CD14-positive monocyte (primary cell): Measurements from ENCODE around the gene EME1. TPM values are rescaled to one million over a fixed set of nuclear protein-coding genes. Genes with fewer than 3 reads are reported as not detected.

Source experiments
- DNase-seq, 3 donors: peaks; one replicate each; pipeline ENCODE4 v3.0.0-alpha.2; 2011 to 2022
- H2AFZ ChIP-seq: 2 replicates; pipeline ENCODE4 v1.6.0; 2012; ENCODE audit warnings: mild to moderate bottlenecking, low read depth, low read length, inconsistent platforms; ENCODE audit not compliant: insufficient read depth, poor library complexity, severe bottlenecking
- H3K27ac ChIP-seq, 2 donors: 1 replicate in 1 of 2; 2 replicates in 1 of 2; pipeline ENCODE4 v1.5.1; 2012 to 2013; ENCODE audit warnings: low read length in 2 of 2, control low read depth in 1 of 2, inconsistent platforms in 1 of 2, low read depth in 1 of 2, mild to moderate bottlenecking in 1 of 2
- H3K27me3 ChIP-seq, 2 donors: one replicate each; pipeline versions ENCODE4 v1.6.0 to v1.6.1; 2011 to 2013; ENCODE audit warnings: low read length in 2 of 2; ENCODE audit not compliant: control insufficient read depth in 2 of 2, insufficient read depth in 2 of 2
- H3K36me3 ChIP-seq, 2 donors: replicated peaks in 1 of 2; 1 replicate in 1 of 2; 2 replicates in 1 of 2; pipeline versions ENCODE4 v1.5.1 to v1.6.1; 2012 to 2013; ENCODE audit warnings: low read length in 2 of 2, control low read depth in 1 of 2, inconsistent platforms in 1 of 2, mild to moderate bottlenecking in 1 of 2; ENCODE audit not compliant: insufficient read depth in 2 of 2, control insufficient read depth in 1 of 2
- H3K4me1 ChIP-seq, 2 donors: 1 replicate in 1 of 2; 2 replicates in 1 of 2; pipeline versions ENCODE4 v1.5.1 to v1.6.1; 2012 to 2013; ENCODE audit warnings: low read length in 2 of 2, control low read depth in 1 of 2, inconsistent platforms in 1 of 2, mild to moderate bottlenecking in 1 of 2, moderate library complexity in 1 of 2; ENCODE audit not compliant: insufficient read depth in 2 of 2, control insufficient read depth in 1 of 2
- H3K4me2 ChIP-seq: replicated peaks from 2 replicates; pipeline ENCODE3; 2012; ENCODE audit warnings: low read length, moderate library complexity, mild to moderate bottlenecking; ENCODE audit not compliant: poor library complexity, severe bottlenecking; ENCODE audit errors: extremely low read depth
- H3K4me3 ChIP-seq, 3 experiments: fragments of 200-600 bp in 1 of 3; sonication (generic) in 1 of 3; replicated peaks in 1 of 3; 1 replicate in 2 of 3; 2 replicates in 1 of 3; pipeline ENCODE4 v1.5.1; 2011 to 2013; ENCODE audit warnings: low read length in 3 of 3, mild to moderate bottlenecking in 3 of 3, control low read depth in 2 of 3, low read depth in 2 of 3, inconsistent platforms in 1 of 3, moderate library complexity in 1 of 3
- H3K79me2 ChIP-seq: 2 replicates; pipeline ENCODE4 v1.6.0; 2012; ENCODE audit warnings: mild to moderate bottlenecking, control low read depth, inconsistent platforms, low read length, moderate library complexity; ENCODE audit not compliant: insufficient read depth
- H3K9ac ChIP-seq: 2 replicates; pipeline ENCODE4 v1.6.0; 2017; ENCODE audit warnings: low read length, mild to moderate bottlenecking; ENCODE audit not compliant: insufficient read depth, poor library complexity, severe bottlenecking
- H3K9me3 ChIP-seq, 2 donors: replicated peaks in 1 of 2; 1 replicate in 1 of 2; 2 replicates in 1 of 2; pipeline versions ENCODE4 v1.5.1 to v1.6.1; 2012 to 2013; ENCODE audit warnings: low read length in 2 of 2, control low read depth in 1 of 2; ENCODE audit not compliant: control insufficient read depth in 1 of 2, insufficient read depth in 1 of 2
- H4K20me1 ChIP-seq: 2 replicates; pipeline ENCODE4 v1.6.0; 2012; ENCODE audit warnings: mild to moderate bottlenecking, low read length, control low read depth, moderate library complexity; ENCODE audit not compliant: insufficient read depth
- H3K27ac Mint-ChIP-seq, 7 donors: one replicate each; pipeline ENCODE4 v1.8.0; 2020; ENCODE audit warnings: mild to moderate bottlenecking in 7 of 7, mixed read lengths in 7 of 7, moderate library complexity in 6 of 7, inconsistent platforms in 2 of 7
- H3K27me3 Mint-ChIP-seq, 3 donors: one replicate each; pipeline ENCODE4 v1.8.0; 2021 to 2022; ENCODE audit warnings: low read depth in 3 of 3, mild to moderate bottlenecking in 3 of 3, mixed read lengths in 3 of 3, moderate library complexity in 3 of 3, inconsistent platforms in 1 of 3
- H3K36me3 Mint-ChIP-seq, 2 donors: one replicate each; pipeline ENCODE4 v1.8.0; 2020; ENCODE audit warnings: mixed read lengths in 2 of 2, inconsistent platforms in 1 of 2, mild to moderate bottlenecking in 1 of 2
- H3K4me1 Mint-ChIP-seq: one replicate; pipeline ENCODE4 v1.8.0; 2020; ENCODE audit warnings: mild to moderate bottlenecking, mixed read lengths
- H3K4me3 Mint-ChIP-seq, 2 donors: one replicate each; pipeline ENCODE4 v1.8.0; 2020; ENCODE audit warnings: mild to moderate bottlenecking in 2 of 2, mixed read lengths in 2 of 2, moderate library complexity in 1 of 2
- H3K9me3 Mint-ChIP-seq, 7 donors: one replicate each; pipeline ENCODE4 v1.8.0; 2020 to 2022; ENCODE audit warnings: mixed read lengths in 7 of 7, mild to moderate bottlenecking in 6 of 7, moderate library complexity in 6 of 7, inconsistent platforms in 2 of 7
- WGBS: methylation state at CpG from one replicate; pipeline ENCODE4 v1.1.5; 2013; ENCODE audit warnings: missing lambda C conversion rate; ENCODE audit not compliant: insufficient coverage; 5-methylcytosine and 5-hydroxymethylcytosine counted together
- intact Hi-C, 2 donors: fragments of 100-400 bp; cut with micrococcal nuclease; formaldehyde crosslinking; loops; one replicate each; pipeline versions ENCODE4 v1.15.0 to v1.15.1; 2023
- polyA plus RNA-seq, 3 donors: library from polyadenylated mRNA; depleted of rRNA in 1 of 3; unstranded in 2 of 3; stranded (reverse) in 1 of 3; fragments of 300-500 nt in 2 of 3; fragments of >200 nt in 1 of 3; fragmentation: Illumina TruSeq in 2 of 3; gene quantifications; 1 replicate in 2 of 3; 2 replicates in 1 of 3; pipeline ENCODE4 v1.2.3, GENCODE V29; 2012 to 2021
- small RNA-seq: library from RNA; depleted of rRNA; stranded (forward); fragments of <200 nt; gene quantifications from one replicate; pipeline ENCODE3, GENCODE V24; 2012; ENCODE audit warnings: low read depth; ENCODE audit not compliant: insufficient read length
- TF ChIP-seq, protein P1 (sequence below): fragments of 200-600 bp; IDR thresholded peaks from one replicate; pipeline ENCODE4 v1.8.0; 2022; ENCODE audit warnings: antibody characterized with exemption, mild to moderate bottlenecking

Gene EME1
- polyA plus RNA-seq, 3 donors, result 0.33 to 0.76 (median 0.43) TPM

DNA sequence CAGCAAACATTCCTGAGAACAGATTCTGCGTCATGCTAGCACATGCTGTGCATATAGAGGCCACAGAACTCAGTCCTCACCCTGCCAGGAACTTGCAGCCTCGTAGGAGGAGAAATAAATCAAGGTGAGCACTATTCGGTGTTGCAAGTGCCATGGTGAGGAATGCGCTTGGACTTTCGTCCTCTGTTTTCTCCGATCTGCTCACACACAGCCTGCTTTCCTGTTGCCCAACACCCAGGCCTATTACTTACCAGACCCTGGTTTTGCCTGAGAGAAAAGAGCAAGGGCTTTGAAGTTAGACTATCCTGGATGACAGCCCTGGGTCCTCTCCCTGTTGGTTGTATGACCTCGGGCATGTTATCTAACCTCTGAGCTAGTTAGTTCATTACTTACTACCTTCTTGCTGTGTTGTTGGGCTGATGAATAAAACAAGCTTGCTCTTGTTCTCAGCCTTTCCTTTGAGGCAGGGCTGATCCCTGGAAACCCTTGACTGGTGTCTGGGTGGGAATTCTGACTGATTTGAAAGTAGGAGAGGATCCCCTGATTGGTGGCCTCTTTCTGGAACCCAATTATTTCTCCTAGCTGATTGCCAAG, 55.9 kb downstream of the EME1 start:
- TF ChIP-seq, protein P1, sequence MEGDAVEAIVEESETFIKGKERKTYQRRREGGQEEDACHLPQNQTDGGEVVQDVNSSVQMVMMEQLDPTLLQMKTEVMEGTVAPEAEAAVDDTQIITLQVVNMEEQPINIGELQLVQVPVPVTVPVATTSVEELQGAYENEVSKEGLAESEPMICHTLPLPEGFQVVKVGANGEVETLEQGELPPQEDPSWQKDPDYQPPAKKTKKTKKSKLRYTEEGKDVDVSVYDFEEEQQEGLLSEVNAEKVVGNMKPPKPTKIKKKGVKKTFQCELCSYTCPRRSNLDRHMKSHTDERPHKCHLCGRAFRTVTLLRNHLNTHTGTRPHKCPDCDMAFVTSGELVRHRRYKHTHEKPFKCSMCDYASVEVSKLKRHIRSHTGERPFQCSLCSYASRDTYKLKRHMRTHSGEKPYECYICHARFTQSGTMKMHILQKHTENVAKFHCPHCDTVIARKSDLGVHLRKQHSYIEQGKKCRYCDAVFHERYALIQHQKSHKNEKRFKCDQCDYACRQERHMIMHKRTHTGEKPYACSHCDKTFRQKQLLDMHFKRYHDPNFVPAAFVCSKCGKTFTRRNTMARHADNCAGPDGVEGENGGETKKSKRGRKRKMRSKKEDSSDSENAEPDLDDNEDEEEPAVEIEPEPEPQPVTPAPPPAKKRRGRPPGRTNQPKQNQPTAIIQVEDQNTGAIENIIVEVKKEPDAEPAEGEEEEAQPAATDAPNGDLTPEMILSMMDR, result no peak
- Histone ChIP-seq H3K27me3 (no peaks in the 10 kb centered on the region), H3K27ac (no peak overlapping the region), H3K79me2 (peaks cover 14% of the 10 kb centered on the region), H3K4me1 (peaks cover 35 to 36% of the 10 kb centered on the region in 2 donors), H2AFZ (no peak overlapping the region), H4K20me1 (no peaks in the 10 kb centered on the region), H3K4me3 (no peak overlapping the region), H3K4me2 (no peak overlapping the region), H3K9ac (no peak overlapping the region), H3K36me3 (no peaks in the 10 kb centered on the region), H3K9me3 (no peaks in the 10 kb centered on the region)
- no peak overlapping the region for H3K4me3 Mint-ChIP-seq
- no peak for DNase-seq
- peaks cover 0 to 5% (median 0%) of the 10 kb centered on the region in 3 donors for H3K27me3 Mint-ChIP-seq
- intact Hi-C loops, result no loop called here
- WGBS, result 50% methylated on average over 2 of the region's 7 CpGs
- no peak overlapping the region for H3K27ac Mint-ChIP-seq
- peaks cover 34% of the 10 kb centered on the region for H3K4me1 Mint-ChIP-seq
- H3K9me3 Mint-ChIP-seq, result no peaks in the 10 kb centered on the region
- H3K36me3 Mint-ChIP-seq, result peaks cover 1 to 6% of the 10 kb centered on the region in 2 donors

DNA sequence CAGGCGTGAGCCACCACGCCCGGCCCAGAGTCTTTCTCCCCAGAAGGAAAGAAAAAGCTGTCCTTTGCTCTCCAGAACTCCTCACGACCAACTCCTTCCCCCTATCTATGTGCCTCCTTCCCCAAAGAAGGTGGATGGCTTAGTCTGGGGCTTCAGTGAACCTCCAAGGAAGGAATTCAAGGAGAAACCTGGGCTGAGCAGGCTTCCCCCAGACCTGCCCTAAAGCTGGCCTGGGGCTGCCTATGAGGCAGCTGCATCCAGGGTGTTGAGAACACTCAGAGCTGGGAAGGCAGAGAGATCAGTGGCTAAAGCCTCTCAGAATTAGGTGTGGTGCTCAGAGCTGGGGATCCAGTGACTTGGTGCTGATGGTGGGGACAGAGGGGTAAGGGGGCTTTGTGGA, 56.8 kb downstream of the EME1 start:
- Mint-ChIP-seq H3K9me3 (no peaks in the 10 kb centered on the region), H3K4me1 (peaks cover 26% of the 10 kb centered on the region), H3K36me3 (peaks cover 1 to 6% of the 10 kb centered on the region in 2 donors), H3K27me3 (peaks cover 0 to 4% (median 0%) of the 10 kb centered on the region in 3 donors), H3K27ac (no peak overlapping the region), H3K4me3 (no peak overlapping the region)
- Histone ChIP-seq H3K9me3 (no peaks in the 10 kb centered on the region), H3K4me1 (peaks cover 26 to 28% of the 10 kb centered on the region in 2 donors), H4K20me1 (no peaks in the 10 kb centered on the region), H3K27me3 (no peaks in the 10 kb centered on the region), H3K4me3 (no peak overlapping the region), H3K36me3 (no peaks in the 10 kb centered on the region), H2AFZ (no peak overlapping the region), H3K27ac (no peak overlapping the region), H3K4me2 (no peak overlapping the region), H3K9ac (no peak overlapping the region), H3K79me2 (peaks cover 14% of the 10 kb centered on the region)
- DNase-seq, result no peak
- intact Hi-C loops, result no loop called here
- 95% methylated on average over 3 of the region's 4 CpGs for WGBS
- TF ChIP-seq, protein P1, result no peak

Small RNA genes lying within 50 kb of the gene (small RNA-seq; reads per million reads assigned to genes)
- gene RF00019, result not detected

Other genes with a start within 250 kb of the EME1 start
- under 1 TPM in 1 of 3 donors, not detected in 2; 0.09 TPM for gene SAMD14, start 243.1 kb upstream of the EME1 start, polyA plus RNA-seq
- gene PPP1R9B, start 222.6 kb upstream of the EME1 start, polyA plus RNA-seq, result 10 to 100 TPM in 1 of 3 donors, 1 to 10 TPM in 1, under 1 TPM in 1; 0.61 to 86.9 (median 1.3) TPM
- gene SGCA, start 207.2 kb upstream of the EME1 start, polyA plus RNA-seq, result under 1 TPM; 0.27 to 0.89 (median 0.53) TPM
- gene COL1A1, start 171.6 kb upstream of the EME1 start, polyA plus RNA-seq, result not detected
- gene TMEM92, start 98.8 kb upstream of the EME1 start, polyA plus RNA-seq, result not detected
- 10 to 100 TPM in 1 of 3 donors, 1 to 10 TPM in 2; 4.4 to 10.2 (median 4.4) TPM for gene XYLT2, start 27.1 kb upstream of the EME1 start, polyA plus RNA-seq
- gene MRPL27, start within 50 bp of the EME1 start, polyA plus RNA-seq, result 10 to 100 TPM; 33.2 to 82.3 (median 75.3) TPM
- 10 to 100 TPM; 36.6 to 48.9 (median 45.7) TPM for gene LRRC59, start 24.3 kb downstream of the EME1 start, polyA plus RNA-seq
- 10 to 100 TPM in 1 of 3 donors, 1 to 10 TPM in 2; 2.8 to 24.4 (median 5.5) TPM for gene ACSF2, start 53.0 kb downstream of the EME1 start, polyA plus RNA-seq
- not detected for gene CHAD, start 95.7 kb downstream of the EME1 start, polyA plus RNA-seq
- gene RSAD1, start 105.6 kb downstream of the EME1 start, polyA plus RNA-seq, result 10 to 100 TPM; 20.6 to 40.0 (median 21.2) TPM
- not detected for gene MYCBPAP, start 135.2 kb downstream of the EME1 start, polyA plus RNA-seq
- gene EPN3, start 159.5 kb downstream of the EME1 start, polyA plus RNA-seq, result not detected
- 10 to 100 TPM in 2 of 3 donors, 1 to 10 TPM in 1; 9.3 to 37.8 (median 12.2) TPM for gene SPATA20, start 173.9 kb downstream of the EME1 start, polyA plus RNA-seq
- under 1 TPM in 1 of 3 donors, not detected in 2; 0.03 TPM for gene CACNA1G, start 187.5 kb downstream of the EME1 start, polyA plus RNA-seq